ENCODE data around the gene C16orf54. TPM values are rescaled to one million over a fixed set of nuclear protein-coding genes. Genes with fewer than 3 reads are reported as not detected.
A peak's percentile ranks its signal among the peaks of the same experiment; 100 is the strongest.

The C16orf54 gene
- total RNA-seq, 1 experiment from 2014 or later, result not detected

GRCh38 chr16:29784901-29785500, 39.2 kb upstream of the C16orf54 start:
- Histone ChIP-seq H3T11ph (ENCODE audit: low read length) (no peak overlapping the region), H3K9me3 (ENCODE audit: control insufficient read depth, low read depth, low read length) (no peaks in the 10 kb centered on the region), H3K56ac (ENCODE audit: insufficient read length, low read depth, low read length) (no peak overlapping the region), H3K4ac (ENCODE audit: low read depth, low read length) (no peak overlapping the region), H3K27ac (ENCODE audit: insufficient read length, low read depth, low read length) (no peak overlapping the region), H4K8ac (replicated peaks; ENCODE audit: insufficient read length, low read depth, low read length) (no peak overlapping the region), H4K5ac (ENCODE audit: insufficient read length, low read depth, low read length) (no peak overlapping the region), H2BK5ac (ENCODE audit: insufficient read length, low read length) (no peak overlapping the region), H2AFZ (ENCODE audit: low read length) (no peak overlapping the region), H3K79me2 (ENCODE audit: insufficient read depth, low read length) (no peaks in the 10 kb centered on the region), H3K14ac (ENCODE audit: insufficient read depth, low read length) (no peak overlapping the region), H4K91ac (ENCODE audit: insufficient read length, low read depth, low read length) (no peak overlapping the region), H2BK15ac (ENCODE audit: low read depth, low read length) (no peak overlapping the region), H2BK12ac (ENCODE audit: insufficient read length, low read depth, low read length) (no peak overlapping the region), H3K23ac (ENCODE audit: insufficient read length, low read depth, low read length) (no peak overlapping the region), H3K79me1 (ENCODE audit: insufficient read depth, low read depth, low read length, poor library complexity, severe bottlenecking) (no peaks in the 10 kb centered on the region), H2AK5ac (ENCODE audit: insufficient read length, low read length) (no peak overlapping the region), H3K4me2 (ENCODE audit: insufficient read depth, insufficient read length, low read length) (peak overlapping the region; percentile 44), H3K18ac (ENCODE audit: insufficient read length, low read depth, low read length) (no peak overlapping the region), H3K27me3 (ENCODE audit: insufficient read depth, low read length) (no peaks in the 10 kb centered on the region), H3K4me1 (ENCODE audit: insufficient read depth, low read length) (no peaks in the 10 kb centered on the region; the same call in 1 of the 2 replicates), H2BK20ac (ENCODE audit: low read depth, low read length, poor library complexity, severe bottlenecking) (no peak overlapping the region), H3K23me2 (ENCODE audit: insufficient read length, low read depth, low read length, poor library complexity, severe bottlenecking) (peaks cover 2% of the 10 kb centered on the region), H2BK120ac (ENCODE audit: low read depth, low read length, poor library complexity, severe bottlenecking) (no peak overlapping the region), H4K20me1 (ENCODE audit: control insufficient read depth, insufficient read depth, insufficient read length) (no peaks in the 10 kb centered on the region), H3K9ac (ENCODE audit: extremely low read depth, insufficient read length, low read length) (no peak overlapping the region)
- H3K27ac Mint-ChIP-seq, result peak overlapping the region in 1 of 3 experiments; percentile 42; a peak in 1 of 7 replicates
- WGBS (ENCODE audit: extremely low coverage, insufficient read length, low lambda C conversion rate), result no CpG with 5 or more reads among the region's 38 CpGs
- H3K36me3 Mint-ChIP-seq (ENCODE audit: insufficient read depth in 1 of 3, low read depth in 3 of 3), result peaks cover 0 to 1% (median 0%) of the 10 kb centered on the region in 3 experiments; a peak in 1 of 7 replicates
- H3K27me3 Mint-ChIP-seq (ENCODE audit: low read depth), result peaks cover 33% of the 10 kb centered on the region
- H3K4me1 Mint-ChIP-seq, result peaks cover 24 to 25% of the 10 kb centered on the region in 2 experiments
- DNase-seq, result peak; percentile 92
- peaks cover 0 to 2% of the 10 kb centered on the region in 2 experiments; a peak in 3 of 5 replicates for H3K9me3 Mint-ChIP-seq
- TF ChIP-seq CTCF (conservative IDR thresholded peaks at IDR 0.05), result peak; percentile 95
- H3K4me3 Mint-ChIP-seq, result peak overlapping the region; percentile 42 to 43

Measured in H9 (cell line).